Mammary epithelial cell (primary cell): ENCODE results near the gene PALLD.

Experiments
- CTCF ChIP-seq, 2 donors: IDR thresholded peaks in 1 of 2; conservative IDR thresholded peaks in 1 of 2; 2 replicates each; pipeline ENCODE4 v1.5.1; 2011 to 2012; ENCODE audit warnings: inconsistent platforms in 2 of 2, low read length in 2 of 2, mild to moderate bottlenecking in 2 of 2, control low read depth in 1 of 2, low read depth in 1 of 2; ENCODE audit not compliant: insufficient read depth in 1 of 2; ENCODE audit errors: extremely low read depth in 1 of 2
- EZH2 ChIP-seq: IDR thresholded peaks from 2 replicates; pipeline ENCODE4 v1.6.1; 2012; ENCODE audit warnings: low read length, inconsistent platforms, borderline replicate concordance

DNA sequence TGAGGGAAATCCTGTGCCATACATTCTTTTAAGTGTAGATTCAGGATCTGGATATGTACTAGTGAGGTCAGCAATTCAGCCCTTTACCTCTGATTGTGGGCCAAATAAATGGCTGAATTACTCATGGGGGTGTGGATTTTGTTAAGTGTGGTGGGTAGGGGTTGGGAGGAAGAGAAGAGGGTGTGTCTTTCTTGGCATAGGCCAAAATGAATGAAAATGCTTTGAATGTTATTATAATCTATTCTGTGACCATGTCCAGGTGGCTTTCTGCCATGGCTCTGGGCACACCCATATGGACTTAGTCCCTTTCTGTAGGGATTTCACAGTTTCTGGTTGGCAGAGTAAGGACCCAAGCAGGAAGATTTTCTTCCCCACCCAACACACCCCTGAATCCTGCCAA, 268.9 kb downstream of the PALLD start:
- no peak for TF ChIP-seq CTCF (conservative IDR thresholded peaks at IDR 0.05 in 1 of 2, IDR thresholded peaks at IDR 0.05 in 1 of 2; ENCODE audit: extremely low read depth in 1 of 2, insufficient read depth in 1 of 2, low read depth in 1 of 2, low read length in 2 of 2)
- no peak for TF ChIP-seq EZH2
